GM21576 (cell line): ENCODE measurements around the gene FOXO6.

Source experiments
- ATAC-seq: cut with Tn5 transposase; IDR thresholded peaks from one replicate; pipeline ENCODE4 v1.9.1; 2021; ENCODE audit warnings: mild to moderate bottlenecking, moderate library complexity; ENCODE audit not compliant: unreplicated experiment

Gene FOXO6

DNA sequence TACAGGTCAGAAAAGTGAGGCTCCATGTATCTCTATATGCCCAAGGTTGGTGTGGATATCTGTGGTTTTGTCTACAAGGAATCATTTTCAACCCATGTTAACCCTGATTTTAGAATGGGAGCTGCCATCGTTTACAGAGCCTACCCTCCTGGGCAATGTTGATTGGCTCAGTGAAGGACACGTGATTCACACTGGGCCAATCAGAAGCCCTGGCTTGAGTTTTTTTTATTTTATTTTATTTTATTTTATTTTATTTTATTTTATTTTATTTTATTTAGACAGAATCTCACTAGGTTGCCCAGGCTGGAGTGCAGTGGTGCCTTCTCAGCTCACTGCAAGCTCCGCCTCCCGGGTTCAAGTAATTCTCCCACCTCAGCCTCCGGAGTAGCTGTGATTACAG lies 35.8 kb downstream of the FOXO6 start:
- ATAC-seq, result no peak

DNA sequence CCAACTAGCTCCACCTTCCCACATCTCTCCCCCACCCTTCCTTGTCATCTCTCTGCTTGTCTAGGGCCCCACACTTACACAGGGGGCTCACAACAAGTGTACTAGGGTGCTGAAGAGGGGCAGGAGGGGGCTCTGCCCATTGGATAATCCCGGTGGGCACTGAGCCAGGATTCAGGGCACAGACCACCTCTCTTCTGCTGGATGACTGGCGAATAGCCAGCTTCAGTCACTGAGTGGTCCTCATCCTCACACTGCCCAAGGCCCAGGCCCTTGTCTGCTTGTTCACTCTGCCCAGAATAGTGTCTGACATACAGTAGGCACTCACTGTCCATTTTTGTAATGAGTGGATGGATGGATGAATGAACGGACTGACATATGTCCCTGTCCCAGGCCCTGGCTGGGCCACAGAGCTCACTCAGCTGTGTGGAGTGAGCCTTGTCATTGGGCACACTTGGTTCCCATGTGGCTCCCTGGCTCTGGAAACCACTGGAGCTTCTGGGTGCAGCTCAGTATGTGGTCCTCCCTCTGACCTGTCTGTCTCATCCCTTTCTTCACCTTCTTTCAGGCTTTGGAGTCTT lies 36.6 kb downstream of the FOXO6 start:
- no peak for ATAC-seq

GRCh38 chr1:41399145-41399795 lies 38.0 kb downstream of the FOXO6 start:
- no peak for ATAC-seq

DNA sequence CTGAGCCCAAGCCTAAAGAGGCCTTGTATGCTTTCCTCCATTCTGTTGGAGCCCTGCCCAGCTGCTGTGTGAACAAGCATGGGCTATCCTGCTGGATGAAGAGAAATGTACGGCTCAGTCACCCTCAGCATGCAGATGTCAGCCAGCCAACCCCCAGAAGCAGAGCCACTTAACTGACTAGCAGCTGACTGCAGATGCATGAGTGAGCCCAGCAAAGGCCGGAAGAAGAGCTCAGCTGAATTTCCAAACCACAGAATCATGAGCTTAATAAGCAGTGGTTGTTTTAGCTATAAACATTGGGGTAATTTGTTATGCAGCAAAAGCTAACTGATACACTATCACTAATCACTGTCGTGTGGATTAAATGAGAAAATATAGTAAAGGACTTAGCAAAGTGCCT lies 39.0 kb downstream of the FOXO6 start:
- ATAC-seq, result no peak

GRCh38 chr1:41401899-41402298 lies 40.7 kb downstream of the FOXO6 start:
- ATAC-seq, result no peak

GRCh38 chr1:41404308-41404761 lies 43.1 kb downstream of the FOXO6 start:
- ATAC-seq, result no peak

- ATAC-seq, result no peak
These were observed 46.5 kb downstream of the FOXO6 start for GRCh38 chr1:41407664-41408252.

GRCh38 chr1:41408691-41409090 lies 47.5 kb downstream of the FOXO6 start:
- ATAC-seq, result no peak

GRCh38 chr1:41409825-41410224 lies 48.6 kb downstream of the FOXO6 start:
- no peak for ATAC-seq

DNA sequence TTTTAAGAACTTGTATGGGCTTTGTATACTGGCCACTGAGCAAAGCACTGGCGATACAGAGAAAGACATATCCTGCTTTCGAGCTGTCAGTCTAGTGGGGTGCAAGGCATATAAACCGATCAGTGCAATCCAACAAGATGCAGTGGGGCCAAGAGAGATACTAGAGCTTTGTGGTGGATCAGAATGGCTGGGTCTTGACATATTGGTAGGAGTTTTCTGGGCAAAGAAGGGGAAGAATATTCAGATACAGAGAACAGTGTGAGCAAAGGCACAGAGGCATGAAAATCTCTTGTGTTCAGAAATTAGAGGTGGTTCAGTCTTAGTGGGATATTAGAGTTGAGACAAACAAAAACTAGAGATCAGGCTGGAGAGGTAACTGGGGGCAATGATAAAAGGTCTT lies 49.2 kb downstream of the FOXO6 start:
- no peak for ATAC-seq

DNA sequence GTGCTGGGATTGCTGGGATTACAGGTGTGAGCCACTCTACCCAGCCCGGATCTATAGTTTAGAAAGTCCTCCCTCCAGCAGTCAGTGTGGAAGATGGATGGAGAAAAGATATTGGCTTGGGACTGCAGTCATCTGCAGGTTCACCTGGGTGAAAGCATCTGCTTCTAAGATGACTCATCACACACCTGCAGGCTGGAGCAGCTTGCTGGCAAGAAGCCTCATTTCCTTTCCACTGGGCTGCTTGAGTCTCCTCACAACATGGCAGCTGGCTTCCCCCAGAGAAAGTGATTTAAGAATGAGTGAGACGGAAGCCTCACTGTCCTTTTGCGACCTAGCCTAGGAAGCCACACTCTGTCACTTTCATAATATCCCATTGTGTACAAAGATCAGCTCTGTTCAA lies 50.0 kb downstream of the FOXO6 start:
- ATAC-seq, result no peak

DNA sequence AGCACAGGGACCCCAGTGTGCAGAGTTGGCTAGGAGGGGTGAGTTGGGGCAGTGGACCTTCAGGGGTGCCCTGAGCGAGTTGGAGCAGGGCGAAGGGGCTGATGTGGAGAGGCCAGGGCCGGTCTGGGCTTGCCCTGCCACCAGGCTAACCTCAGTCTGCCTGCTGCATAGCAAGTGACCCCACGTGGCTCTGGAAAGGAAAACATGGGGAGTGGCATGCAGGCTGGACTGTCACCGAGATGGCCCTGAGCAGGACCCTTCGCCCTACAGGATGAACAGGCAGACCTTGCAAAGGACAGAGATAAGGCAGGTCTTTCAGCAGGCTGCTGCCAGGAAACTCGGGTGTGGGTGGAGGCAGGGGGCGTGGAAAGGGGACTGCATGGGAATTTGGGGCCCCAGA lies 51.5 kb downstream of the FOXO6 start:
- no peak for ATAC-seq

- no peak for ATAC-seq
These were observed 52.6 kb downstream of the FOXO6 start for GRCh38 chr1:41413748-41414281.

DNA sequence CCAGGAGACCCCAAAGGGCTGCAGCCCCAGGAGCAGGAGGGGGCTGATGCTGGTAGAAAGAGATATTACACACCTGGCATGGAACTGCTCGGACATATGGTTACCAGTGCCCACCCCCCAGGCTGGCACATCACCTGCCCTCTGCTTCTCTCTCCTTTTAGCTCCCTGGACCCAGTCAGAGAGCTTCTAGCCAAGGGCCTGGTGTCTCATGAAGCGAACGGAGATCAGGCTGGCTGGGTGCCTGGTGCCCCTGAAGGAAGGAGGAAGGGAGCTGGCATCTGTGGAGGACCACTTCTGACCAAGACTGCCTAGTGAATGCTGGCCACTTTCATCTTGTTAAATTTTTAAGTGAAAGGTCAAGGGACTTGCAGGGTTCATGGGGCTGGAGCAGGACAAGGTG lies 53.1 kb downstream of the FOXO6 start:
- ATAC-seq, result no peak

GRCh38 chr1:41414716-41415306 lies 53.6 kb downstream of the FOXO6 start:
- no peak for ATAC-seq

DNA sequence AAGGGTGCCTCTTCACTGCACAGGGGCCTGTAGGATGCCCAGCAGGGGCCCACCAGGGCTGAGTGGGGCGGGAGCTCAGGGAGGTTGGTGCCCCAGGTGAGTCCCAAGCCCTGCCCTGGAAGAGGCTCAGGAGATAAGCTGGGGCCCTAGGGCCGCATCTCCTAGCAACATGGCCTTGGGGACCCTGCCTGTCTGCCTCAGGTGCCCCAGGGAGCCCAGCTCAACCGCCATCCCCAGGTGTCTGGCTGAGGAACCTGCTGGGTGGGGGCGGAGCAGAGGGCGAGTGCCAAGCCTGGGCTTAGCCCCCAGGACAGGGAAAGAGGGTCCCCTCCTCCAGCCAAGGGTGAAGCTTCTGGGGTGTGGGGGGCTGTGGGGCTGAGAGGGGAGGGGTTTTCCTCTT lies 54.8 kb downstream of the FOXO6 start:
- ATAC-seq, result no peak

DNA sequence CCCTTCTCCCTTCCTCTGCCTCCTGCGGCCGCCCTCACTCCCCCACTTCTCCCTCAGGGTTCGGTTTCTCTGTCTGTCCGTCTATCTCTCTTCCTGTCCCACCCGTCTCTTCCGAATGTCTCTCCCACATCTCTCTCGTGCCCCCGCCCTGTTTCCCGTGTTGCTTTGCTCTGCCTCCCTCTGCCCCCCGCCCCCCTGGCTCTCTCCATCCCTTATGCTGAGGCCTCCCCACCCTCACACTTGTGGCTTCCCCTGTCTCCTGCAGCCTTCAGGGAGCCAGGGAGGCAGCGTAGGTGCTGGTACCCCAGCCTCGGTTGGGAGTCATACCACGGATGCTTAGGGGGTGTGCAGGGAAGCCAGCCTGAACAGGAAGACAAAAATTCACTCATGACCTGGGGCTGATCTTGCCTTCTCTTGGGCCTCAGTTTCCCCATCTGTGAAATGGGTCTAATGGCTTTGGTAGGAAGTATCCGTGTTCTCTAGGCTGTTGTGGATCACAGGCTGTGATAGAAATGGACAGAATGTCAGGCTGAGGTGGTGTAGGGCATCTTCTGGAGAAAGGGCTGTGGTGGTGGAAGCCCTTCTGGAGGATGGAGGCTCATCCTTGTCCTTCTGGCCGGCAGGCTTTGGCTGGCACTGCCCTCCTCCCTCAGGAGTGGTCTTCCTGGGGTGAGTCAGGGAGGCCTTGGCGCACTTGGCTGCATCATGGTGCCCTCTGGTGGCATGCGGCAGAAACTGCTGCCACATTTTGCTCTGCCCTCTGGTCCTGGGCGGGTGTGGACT lies 55.5 kb downstream of the FOXO6 start:
- ATAC-seq, result no peak

GRCh38 chr1:41417335-41417682 lies 56.1 kb downstream of the FOXO6 start:
- no peak for ATAC-seq

DNA sequence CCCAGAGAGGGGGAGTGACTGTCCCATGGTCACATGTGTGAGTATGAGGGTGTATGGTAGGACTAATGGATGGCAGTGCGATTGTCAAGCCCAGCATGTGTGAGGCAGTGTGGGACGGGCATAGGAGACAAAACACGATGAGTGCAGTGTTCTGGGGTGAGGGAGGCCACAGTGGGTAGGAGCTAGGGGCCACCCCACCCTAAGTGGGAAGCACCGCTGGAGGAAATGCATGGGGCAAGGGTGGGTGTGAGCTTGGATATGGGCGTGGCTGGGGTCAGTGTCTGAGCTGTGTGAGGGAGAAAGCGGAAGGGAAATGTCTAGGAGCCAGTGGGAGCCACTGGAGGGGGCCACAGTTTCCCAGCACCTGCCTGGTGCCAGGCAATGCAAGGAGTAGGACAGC lies 56.5 kb downstream of the FOXO6 start:
- ATAC-seq, result no peak

- no peak for ATAC-seq
These were observed 57.8 kb downstream of the FOXO6 start for GRCh38 chr1:41418857-41419583.
